Chondrocyte (in vitro differentiated cells): ENCODE measurements around the gene CEP131. TPM values are rescaled to one million over a fixed set of nuclear protein-coding genes. Genes with fewer than 3 reads are reported as not detected.
A peak's percentile ranks its signal among the peaks of the same experiment; 100 is the strongest.

Experiments
- DNase-seq: peaks from one replicate; pipeline ENCODE4 v3.0.0; 2021; ENCODE audit warnings: mixed read lengths, low spot score
- H3K27ac Mint-ChIP-seq: one replicate; pipeline ENCODE4 v1.8.0; 2021; ENCODE audit warnings: mild to moderate bottlenecking, moderate library complexity, mixed read lengths; ENCODE audit not compliant: unreplicated experiment
- H3K27me3 Mint-ChIP-seq: 2 replicates; pipeline ENCODE4 v1.8.0; 2021; ENCODE audit warnings: low read depth, mixed read lengths
- H3K36me3 Mint-ChIP-seq: 2 replicates; pipeline ENCODE4 v1.8.0; 2021; ENCODE audit warnings: low read depth, mixed read lengths
- H3K4me1 Mint-ChIP-seq: 2 replicates; pipeline ENCODE4 v1.8.0; 2021; ENCODE audit warnings: low read depth, mild to moderate bottlenecking, mixed read lengths
- H3K4me3 Mint-ChIP-seq: one replicate; pipeline ENCODE4 v1.8.0; 2021; ENCODE audit warnings: mild to moderate bottlenecking, moderate library complexity, mixed read lengths; ENCODE audit not compliant: unreplicated experiment
- H3K9me3 Mint-ChIP-seq: 2 replicates; pipeline ENCODE4 v1.8.0; 2021; ENCODE audit warnings: low read depth, mixed read lengths
- total RNA-seq: library from RNA; stranded (reverse); gene quantifications from 3 replicates; pipeline ENCODE4 v1.2.1, GENCODE V29; 2021
- TF ChIP-seq, protein P1 (sequence below): fragments of 200-600 bp; sonication (generic); IDR thresholded peaks from 2 replicates; pipeline ENCODE4 v1.5.0; 2021; ENCODE audit warnings: antibody characterized with exemption, mild to moderate bottlenecking, moderate library complexity

CEP131 gene
- total RNA-seq, 1 donor from 2014 or later, result 8.2 TPM

DNA sequence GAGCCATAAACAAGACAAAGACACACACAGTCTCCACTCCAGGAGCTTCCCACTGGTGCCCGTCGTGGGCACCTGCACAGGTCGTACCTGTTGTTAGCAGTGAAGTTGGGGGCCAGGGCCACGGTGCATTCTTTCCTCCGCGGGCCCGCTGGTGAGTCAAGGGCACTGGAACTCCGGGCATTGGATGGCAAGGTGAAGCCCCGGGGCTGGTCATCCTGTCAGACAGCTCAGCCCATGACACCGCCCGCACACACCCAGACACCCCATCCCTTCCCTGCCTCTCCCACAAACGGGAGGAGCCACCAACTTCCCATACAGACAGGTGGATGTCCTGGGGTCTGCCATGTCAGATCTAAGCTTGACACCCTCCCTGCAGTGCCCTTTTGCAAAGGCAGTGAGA lies 16.1 kb downstream of the CEP131 start:
- H3K9me3 Mint-ChIP-seq, result no peaks in the 10 kb centered on the region
- no peak for DNase-seq
- no peak overlapping the region for H3K27ac Mint-ChIP-seq
- no peaks in the 10 kb centered on the region for H3K36me3 Mint-ChIP-seq
- TF ChIP-seq, protein P1, sequence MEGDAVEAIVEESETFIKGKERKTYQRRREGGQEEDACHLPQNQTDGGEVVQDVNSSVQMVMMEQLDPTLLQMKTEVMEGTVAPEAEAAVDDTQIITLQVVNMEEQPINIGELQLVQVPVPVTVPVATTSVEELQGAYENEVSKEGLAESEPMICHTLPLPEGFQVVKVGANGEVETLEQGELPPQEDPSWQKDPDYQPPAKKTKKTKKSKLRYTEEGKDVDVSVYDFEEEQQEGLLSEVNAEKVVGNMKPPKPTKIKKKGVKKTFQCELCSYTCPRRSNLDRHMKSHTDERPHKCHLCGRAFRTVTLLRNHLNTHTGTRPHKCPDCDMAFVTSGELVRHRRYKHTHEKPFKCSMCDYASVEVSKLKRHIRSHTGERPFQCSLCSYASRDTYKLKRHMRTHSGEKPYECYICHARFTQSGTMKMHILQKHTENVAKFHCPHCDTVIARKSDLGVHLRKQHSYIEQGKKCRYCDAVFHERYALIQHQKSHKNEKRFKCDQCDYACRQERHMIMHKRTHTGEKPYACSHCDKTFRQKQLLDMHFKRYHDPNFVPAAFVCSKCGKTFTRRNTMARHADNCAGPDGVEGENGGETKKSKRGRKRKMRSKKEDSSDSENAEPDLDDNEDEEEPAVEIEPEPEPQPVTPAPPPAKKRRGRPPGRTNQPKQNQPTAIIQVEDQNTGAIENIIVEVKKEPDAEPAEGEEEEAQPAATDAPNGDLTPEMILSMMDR, result no peak
- peaks cover 17% of the 10 kb centered on the region for H3K4me1 Mint-ChIP-seq
- no peak overlapping the region for H3K4me3 Mint-ChIP-seq
- H3K27me3 Mint-ChIP-seq, result no peaks in the 10 kb centered on the region

GRCh38 chr17:81206166-81206565 lies 16.6 kb downstream of the CEP131 start:
- Mint-ChIP-seq H3K27ac (peak overlapping the region; percentile 22), H3K27me3 (no peaks in the 10 kb centered on the region), H3K4me3 (no peak overlapping the region), H3K36me3 (no peaks in the 10 kb centered on the region), H3K9me3 (no peaks in the 10 kb centered on the region), H3K4me1 (peaks cover 16% of the 10 kb centered on the region)
- TF ChIP-seq, protein P1, result no peak
- no peak for DNase-seq

GRCh38 chr17:81204578-81204977 lies 18.2 kb downstream of the CEP131 start:
- DNase-seq, result no peak
- H3K27me3 Mint-ChIP-seq, result no peaks in the 10 kb centered on the region
- no peak overlapping the region for H3K27ac Mint-ChIP-seq
- peaks cover 7% of the 10 kb centered on the region for H3K4me1 Mint-ChIP-seq
- H3K36me3 Mint-ChIP-seq, result no peaks in the 10 kb centered on the region
- no peak overlapping the region for H3K4me3 Mint-ChIP-seq
- H3K9me3 Mint-ChIP-seq, result no peaks in the 10 kb centered on the region
- TF ChIP-seq, protein P1, result no peak

DNA sequence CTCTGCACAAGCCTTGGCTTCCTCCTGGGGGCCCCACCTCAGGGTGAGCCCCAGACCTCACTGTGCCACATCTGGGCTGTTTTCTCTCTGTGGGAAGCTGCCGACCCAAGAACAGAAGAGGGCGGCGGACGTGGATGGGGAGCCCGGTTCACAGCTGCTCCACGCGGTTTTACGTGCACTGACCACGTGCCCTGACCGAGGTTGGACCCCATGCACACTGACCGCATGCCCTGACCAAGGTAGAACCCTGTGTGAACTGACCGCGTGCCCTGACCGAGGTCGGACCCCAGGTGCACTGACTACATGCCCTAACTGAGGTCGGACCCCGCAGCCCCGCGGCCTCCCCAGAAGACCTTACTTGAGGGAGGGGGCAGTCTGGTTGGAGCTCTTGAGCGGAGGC lies 19.6 kb downstream of the CEP131 start:
- H3K9me3 Mint-ChIP-seq, result no peaks in the 10 kb centered on the region
- no peaks in the 10 kb centered on the region for H3K36me3 Mint-ChIP-seq

GRCh38 chr17:81202318-81202717 lies 20.4 kb downstream of the CEP131 start:
- no peak overlapping the region for H3K4me3 Mint-ChIP-seq
- H3K4me1 Mint-ChIP-seq, result peaks cover 7% of the 10 kb centered on the region
- H3K27me3 Mint-ChIP-seq, result no peaks in the 10 kb centered on the region
- TF ChIP-seq, protein P1, result no peak
- no peak for DNase-seq
- H3K9me3 Mint-ChIP-seq, result no peaks in the 10 kb centered on the region
- peaks cover 2% of the 10 kb centered on the region for H3K36me3 Mint-ChIP-seq
- H3K27ac Mint-ChIP-seq, result no peak overlapping the region

More for the DNA sequence above, 19.6 kb downstream of the CEP131 start:
- peak; percentile 89 for DNase-seq
- no peaks in the 10 kb centered on the region for H3K27me3 Mint-ChIP-seq
- H3K27ac Mint-ChIP-seq, result no peak overlapping the region
- TF ChIP-seq, protein P1, result no peak
- peaks cover 7% of the 10 kb centered on the region for H3K4me1 Mint-ChIP-seq
- no peak overlapping the region for H3K4me3 Mint-ChIP-seq
